HCT116 (cell line): ENCODE results near the gene SORT1. TPM values are rescaled to one million over a fixed set of nuclear protein-coding genes. Genes with fewer than 3 reads are reported as not detected.

Experiments
- ATAC-seq: fragments of 200-7000 bp; cut with Tn5 transposase; 2 replicates; pipeline ENCODE4 v1.9.1; 2020; ENCODE audit warnings: mild to moderate bottlenecking, moderate library complexity
- BruUV-seq: library from RNA; stranded (reverse); fragments of 400-500 nt; replicated peaks from 2 replicates; lab custom pipeline; 2021; lab: Mats Ljungman, UMichigan
- CTCF ChIA-PET: fragments of 300-600 bp; sonication (Branson Sonifier 250); formaldehyde crosslinking; loops from one replicate; lab custom pipeline; 2021; ENCODE audit warnings: antibody characterized with exemption; lab: Charles Lee
- POLR2A ChIA-PET: fragments of 300-600, 350-600 bp; sonication (Branson Sonifier 250); formaldehyde crosslinking; loops from one replicate; lab custom pipeline; 2021; ENCODE audit warnings: antibody characterized with exemption; lab: Charles Lee
- RAD21 ChIA-PET, 2 experiments: fragments of 300-600 bp; sonication (Branson Sonifier 250); formaldehyde crosslinking; loops; one replicate each; lab custom pipeline; 2023; ENCODE audit warnings: low total read pairs in 2 of 2; ENCODE audit not compliant: uncharacterized antibody in 2 of 2, unreplicated experiment in 2 of 2, low non-redundant PET in 1 of 2; lab: Charles Lee
- DNase-seq: peaks from one replicate; pipeline ENCODE4 v3.0.0-alpha.2; 2010; ENCODE audit warnings: low read depth, low spot score
- H2AFZ ChIP-seq: fragments of 200-600 bp; shearing (Covaris generic), sonication (generic); 2 replicates; pipeline ENCODE4 v1.6.1; 2017; ENCODE audit warnings: low read depth, mixed run types, mixed read lengths, antibody characterized with exemption, low read length; ENCODE audit not compliant: poor library complexity, severe bottlenecking
- H3K27ac ChIP-seq: 2 replicates; pipeline ENCODE4 v1.5.1; 2012; ENCODE audit warnings: low read depth, low read length
- H3K27me3 ChIP-seq: fragments of 200-600 bp; sonication (generic); 2 replicates; pipeline ENCODE4 v1.6.1; 2016; ENCODE audit warnings: mixed run types, low read length, mixed read lengths; ENCODE audit not compliant: insufficient read depth
- H3K36me3 ChIP-seq, 2 experiments: fragments of 200-500 bp in 1 of 2; fragments of 200-600 bp in 1 of 2; sonication (Bioruptor generic) in 1 of 2; sonication (generic) in 1 of 2; 2 replicates each; pipeline versions ENCODE4 v1.5.1 to v1.6.1; 2014 to 2016; ENCODE audit warnings: low read length in 2 of 2, inconsistent platforms in 1 of 2, mixed read lengths in 1 of 2, mixed run types in 1 of 2; ENCODE audit not compliant: insufficient read depth in 2 of 2, control insufficient read depth in 1 of 2
- H3K4me1 ChIP-seq, 2 experiments: fragments of 200-600 bp in 1 of 2; sonication (generic) in 1 of 2; 2 replicates each; pipeline versions ENCODE4 v1.5.1 to v1.6.1; 2012 to 2017; ENCODE audit warnings: low read length in 2 of 2, inconsistent platforms in 1 of 2, mild to moderate bottlenecking in 1 of 2, mixed read lengths in 1 of 2, mixed run types in 1 of 2, moderate library complexity in 1 of 2; ENCODE audit not compliant: insufficient read depth in 2 of 2, control insufficient read depth in 1 of 2
- H3K4me2 ChIP-seq: fragments of 200-600 bp; sonication (generic); 2 replicates; pipeline ENCODE4 v1.6.1; 2017; ENCODE audit warnings: mixed run types, low read length, mixed read lengths
- H3K4me3 ChIP-seq, 2 experiments: fragments of 200-600 bp in 1 of 2; sonication (generic) in 1 of 2; replicated peaks in 1 of 2; 2 replicates each; pipeline ENCODE4 v1.5.1; 2011 to 2016; ENCODE audit warnings: low read length in 2 of 2, control low read depth in 1 of 2, low read depth in 1 of 2, mild to moderate bottlenecking in 1 of 2, mixed read lengths in 1 of 2, mixed run types in 1 of 2
- H3K79me2 ChIP-seq: fragments of 200-600 bp; sonication (generic); 2 replicates; pipeline ENCODE4 v1.6.1; 2017; ENCODE audit warnings: mild to moderate bottlenecking, mixed run types, low read length, moderate library complexity, mixed read lengths; ENCODE audit not compliant: insufficient read depth
- H3K9ac ChIP-seq: fragments of 200-600 bp; sonication (generic); 2 replicates; pipeline ENCODE4 v1.6.1; 2016; ENCODE audit warnings: low read length, mixed read lengths
- H3K9me2 ChIP-seq: fragments of 200-600 bp; sonication (generic), shearing (Covaris generic); 2 replicates; pipeline ENCODE4 v1.6.1; 2017; ENCODE audit warnings: mixed run types, mild to moderate bottlenecking, moderate library complexity; ENCODE audit not compliant: insufficient read depth
- H3K9me3 ChIP-seq, 2 experiments: fragments of 200-500 bp in 1 of 2; fragments of 200-600 bp in 1 of 2; sonication (Bioruptor generic) in 1 of 2; sonication (generic) in 1 of 2; 2 replicates each; pipeline ENCODE4 v1.6.1; 2014 to 2017; ENCODE audit warnings: low read length in 2 of 2, mixed read lengths in 2 of 2, inconsistent platforms in 1 of 2, low read depth in 1 of 2, mild to moderate bottlenecking in 1 of 2, mixed run types in 1 of 2, moderate library complexity in 1 of 2; ENCODE audit not compliant: control insufficient read depth in 1 of 2, insufficient read depth in 1 of 2
- H4K20me1 ChIP-seq: fragments of 200-600 bp; sonication (generic), shearing (Covaris generic); 2 replicates; pipeline ENCODE4 v1.6.1; 2017; ENCODE audit warnings: mixed run types, mild to moderate bottlenecking, moderate library complexity; ENCODE audit not compliant: insufficient read depth
- ATF3 ChIP-seq: IDR thresholded peaks from 2 replicates; pipeline ENCODE4 v1.6.1; 2012
- CBX3 ChIP-seq: IDR thresholded peaks from 2 replicates; pipeline ENCODE4 v1.6.1; 2012; ENCODE audit warnings: low read depth
- CEBPB ChIP-seq: IDR thresholded peaks from 2 replicates; pipeline ENCODE4 v1.6.1; 2012; ENCODE audit warnings: low read depth
- EGR1 ChIP-seq: IDR thresholded peaks from 2 replicates; pipeline ENCODE4 v1.6.1; 2012; ENCODE audit warnings: low read depth
- EZH2 ChIP-seq: fragments of 200-600 bp; sonication (generic); IDR thresholded peaks from 2 replicates; pipeline ENCODE4 v1.6.1; 2017; ENCODE audit warnings: antibody characterized with exemption, mixed run types
- EZH2phosphoT487 ChIP-seq: fragments of 200-600 bp; IDR thresholded peaks from 2 replicates; pipeline ENCODE4 v1.6.1; 2018; ENCODE audit warnings: antibody characterized with exemption, borderline replicate concordance
- FOSL1 ChIP-seq: IDR thresholded peaks from 2 replicates; pipeline ENCODE4 v1.6.1; 2012; ENCODE audit warnings: low read depth
- JUND ChIP-seq: IDR thresholded peaks from 2 replicates; pipeline ENCODE4 v1.6.1; 2012
- POLR2AphosphoS5 ChIP-seq: IDR thresholded peaks from 2 replicates; pipeline ENCODE4 v1.6.1; 2011; ENCODE audit warnings: mild to moderate bottlenecking, low read depth, low read length, moderate library complexity
- SIN3A ChIP-seq: IDR thresholded peaks from 2 replicates; pipeline ENCODE4 v1.6.1; 2012; ENCODE audit warnings: low read depth
- SP1 ChIP-seq: IDR thresholded peaks from 2 replicates; pipeline ENCODE4 v1.6.1; 2012; ENCODE audit warnings: low read depth
- SRF ChIP-seq: IDR thresholded peaks from 2 replicates; pipeline ENCODE4 v1.6.1; 2012; ENCODE audit warnings: low read depth
- TCF7L2 ChIP-seq: IDR thresholded peaks from 2 replicates; pipeline ENCODE4 v1.7.0; 2011; ENCODE audit warnings: borderline replicate concordance, inconsistent platforms; ENCODE audit not compliant: insufficient read depth, insufficient read length; ENCODE audit errors: extremely low read depth
- YY1 ChIP-seq: IDR thresholded peaks from 2 replicates; pipeline ENCODE4 v1.6.1; 2011; ENCODE audit warnings: low read length, low read depth, moderate library complexity, mild to moderate bottlenecking; ENCODE audit not compliant: insufficient replicate concordance; ENCODE audit errors: extremely low read depth
- ZBTB33 ChIP-seq: IDR thresholded peaks from 2 replicates; pipeline ENCODE4 v1.6.1; 2011; ENCODE audit warnings: mild to moderate bottlenecking, low read length, moderate library complexity; ENCODE audit not compliant: insufficient replicate concordance; ENCODE audit errors: extremely low read depth
- ZNF274 ChIP-seq: fragments of 200-500 bp; sonication (Bioruptor generic); IDR thresholded peaks from 2 replicates; pipeline ENCODE4 v1.6.1; 2014; ENCODE audit warnings: mild to moderate bottlenecking, low read depth, low read length, inconsistent platforms
- intact Hi-C: fragments of 100-400 bp; cut with micrococcal nuclease; formaldehyde crosslinking; loops from 2 replicates; pipeline ENCODE4 v1.10.0; 2022
- total RNA-seq: library from RNA; stranded (reverse); gene quantifications from one replicate; pipeline ENCODE4 v1.2.1, GENCODE V29; 2021; ENCODE audit not compliant: unreplicated experiment
- TF ChIP-seq, protein P1 (sequence below): IDR thresholded peaks from 2 replicates; pipeline ENCODE4 v1.6.1; 2012; ENCODE audit warnings: low read depth

Gene SORT1
- total RNA-seq, 1 experiment from 2014 or later: 20.2 TPM

DNA sequence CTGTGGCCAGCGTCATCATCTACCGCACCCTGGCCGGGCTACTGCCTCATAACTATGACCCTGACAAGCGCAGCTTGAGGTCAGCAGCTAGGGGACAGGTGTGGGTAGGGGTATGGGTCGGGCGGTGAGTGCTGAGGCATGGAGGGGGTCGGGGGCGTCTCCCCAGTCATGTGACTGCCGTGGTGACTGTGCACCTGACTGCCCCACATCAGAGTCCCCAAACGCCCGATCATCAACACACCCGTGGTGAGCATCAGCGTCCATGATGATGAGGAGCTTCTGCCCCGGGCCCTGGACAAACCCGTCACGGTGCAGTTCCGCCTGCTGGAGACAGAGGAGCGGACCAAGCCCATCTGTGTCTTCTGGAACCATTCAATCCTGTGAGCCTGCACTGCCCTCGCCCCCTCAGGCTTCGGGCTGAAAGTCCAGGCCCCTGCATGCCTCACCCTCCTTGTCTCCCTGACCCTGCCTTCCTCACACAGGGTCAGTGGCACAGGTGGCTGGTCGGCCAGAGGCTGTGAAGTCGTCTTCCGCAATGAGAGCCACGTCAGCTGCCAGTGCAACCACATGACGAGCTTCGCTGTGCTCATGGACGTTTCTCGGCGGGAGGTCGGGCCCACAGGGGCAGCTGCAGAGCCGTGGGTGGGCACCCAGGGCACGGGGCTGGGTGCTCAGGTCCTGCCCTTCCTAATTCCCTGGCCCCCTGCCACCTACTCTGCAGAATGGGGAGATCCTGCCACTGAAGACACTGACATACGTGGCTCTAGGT is 128.3 kb downstream of the SORT1 start:
- ChIA-PET RAD21 (no interaction called here), CTCF (no interaction called here), POLR2A (no interaction called here)
- no peaks in the 10 kb centered on the region for H3K27me3 ChIP-seq
- peaks cover 0 to 6% of the 10 kb centered on the region in 2 experiments; a peak in 2 of 4 replicates for H3K36me3 ChIP-seq
- no peak for TF ChIP-seq TCF7L2
- no peak for TF ChIP-seq POLR2AphosphoS5
- TF ChIP-seq SIN3A: no peak
- TF ChIP-seq JUND: no peak
- TF ChIP-seq SRF: no peak
- no peak for TF ChIP-seq SP1
- no peak for TF ChIP-seq YY1
- TF ChIP-seq ZNF274: no peak
- TF ChIP-seq EZH2: no peak
- TF ChIP-seq CEBPB: no peak
- TF ChIP-seq, protein P1, sequence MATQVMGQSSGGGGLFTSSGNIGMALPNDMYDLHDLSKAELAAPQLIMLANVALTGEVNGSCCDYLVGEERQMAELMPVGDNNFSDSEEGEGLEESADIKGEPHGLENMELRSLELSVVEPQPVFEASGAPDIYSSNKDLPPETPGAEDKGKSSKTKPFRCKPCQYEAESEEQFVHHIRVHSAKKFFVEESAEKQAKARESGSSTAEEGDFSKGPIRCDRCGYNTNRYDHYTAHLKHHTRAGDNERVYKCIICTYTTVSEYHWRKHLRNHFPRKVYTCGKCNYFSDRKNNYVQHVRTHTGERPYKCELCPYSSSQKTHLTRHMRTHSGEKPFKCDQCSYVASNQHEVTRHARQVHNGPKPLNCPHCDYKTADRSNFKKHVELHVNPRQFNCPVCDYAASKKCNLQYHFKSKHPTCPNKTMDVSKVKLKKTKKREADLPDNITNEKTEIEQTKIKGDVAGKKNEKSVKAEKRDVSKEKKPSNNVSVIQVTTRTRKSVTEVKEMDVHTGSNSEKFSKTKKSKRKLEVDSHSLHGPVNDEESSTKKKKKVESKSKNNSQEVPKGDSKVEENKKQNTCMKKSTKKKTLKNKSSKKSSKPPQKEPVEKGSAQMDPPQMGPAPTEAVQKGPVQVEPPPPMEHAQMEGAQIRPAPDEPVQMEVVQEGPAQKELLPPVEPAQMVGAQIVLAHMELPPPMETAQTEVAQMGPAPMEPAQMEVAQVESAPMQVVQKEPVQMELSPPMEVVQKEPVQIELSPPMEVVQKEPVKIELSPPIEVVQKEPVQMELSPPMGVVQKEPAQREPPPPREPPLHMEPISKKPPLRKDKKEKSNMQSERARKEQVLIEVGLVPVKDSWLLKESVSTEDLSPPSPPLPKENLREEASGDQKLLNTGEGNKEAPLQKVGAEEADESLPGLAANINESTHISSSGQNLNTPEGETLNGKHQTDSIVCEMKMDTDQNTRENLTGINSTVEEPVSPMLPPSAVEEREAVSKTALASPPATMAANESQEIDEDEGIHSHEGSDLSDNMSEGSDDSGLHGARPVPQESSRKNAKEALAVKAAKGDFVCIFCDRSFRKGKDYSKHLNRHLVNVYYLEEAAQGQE: no peak
- no peak for TF ChIP-seq CBX3
- TF ChIP-seq EZH2phosphoT487: no peak
- no peak for TF ChIP-seq EGR1
- no peak for TF ChIP-seq ZBTB33
- no peak for TF ChIP-seq ATF3
- no peak for TF ChIP-seq FOSL1
- no peak overlapping the region for H2AFZ ChIP-seq
- H3K4me1 ChIP-seq: peaks cover 18 to 19% of the 10 kb centered on the region in 2 experiments
- H3K4me3 ChIP-seq: no peak overlapping the region
- H3K4me2 ChIP-seq: no peak overlapping the region
- DNase-seq (no peak), ATAC-seq (no peak)
- H3K9me3 ChIP-seq: no peaks in the 10 kb centered on the region
- intact Hi-C loops: no loop called here
- H3K9ac ChIP-seq: no peak overlapping the region
- no peaks in the 10 kb centered on the region for H4K20me1 ChIP-seq
- no peaks in the 10 kb centered on the region for H3K79me2 ChIP-seq
- no peak overlapping the region for H3K27ac ChIP-seq
- BruUV-seq: no TSS peak
- H3K9me2 ChIP-seq: no peaks in the 10 kb centered on the region
